ENCODE measurements around the gene PIERCE2. TPM values are rescaled to one million over a fixed set of nuclear protein-coding genes. Genes with fewer than 3 reads are reported as not detected.

PIERCE2 gene, protein sequence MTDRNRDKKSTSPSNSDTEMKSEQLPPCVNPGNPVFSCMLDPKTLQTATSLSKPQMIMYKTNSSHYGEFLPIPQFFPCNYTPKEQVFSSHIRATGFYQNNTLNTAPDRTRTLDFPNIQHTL
- 1 to 10 TPM; 1.8 to 4.6 (median 2.6) TPM for polyA plus RNA-seq (ENCODE audit: low read depth in 6 of 6)

DNA sequence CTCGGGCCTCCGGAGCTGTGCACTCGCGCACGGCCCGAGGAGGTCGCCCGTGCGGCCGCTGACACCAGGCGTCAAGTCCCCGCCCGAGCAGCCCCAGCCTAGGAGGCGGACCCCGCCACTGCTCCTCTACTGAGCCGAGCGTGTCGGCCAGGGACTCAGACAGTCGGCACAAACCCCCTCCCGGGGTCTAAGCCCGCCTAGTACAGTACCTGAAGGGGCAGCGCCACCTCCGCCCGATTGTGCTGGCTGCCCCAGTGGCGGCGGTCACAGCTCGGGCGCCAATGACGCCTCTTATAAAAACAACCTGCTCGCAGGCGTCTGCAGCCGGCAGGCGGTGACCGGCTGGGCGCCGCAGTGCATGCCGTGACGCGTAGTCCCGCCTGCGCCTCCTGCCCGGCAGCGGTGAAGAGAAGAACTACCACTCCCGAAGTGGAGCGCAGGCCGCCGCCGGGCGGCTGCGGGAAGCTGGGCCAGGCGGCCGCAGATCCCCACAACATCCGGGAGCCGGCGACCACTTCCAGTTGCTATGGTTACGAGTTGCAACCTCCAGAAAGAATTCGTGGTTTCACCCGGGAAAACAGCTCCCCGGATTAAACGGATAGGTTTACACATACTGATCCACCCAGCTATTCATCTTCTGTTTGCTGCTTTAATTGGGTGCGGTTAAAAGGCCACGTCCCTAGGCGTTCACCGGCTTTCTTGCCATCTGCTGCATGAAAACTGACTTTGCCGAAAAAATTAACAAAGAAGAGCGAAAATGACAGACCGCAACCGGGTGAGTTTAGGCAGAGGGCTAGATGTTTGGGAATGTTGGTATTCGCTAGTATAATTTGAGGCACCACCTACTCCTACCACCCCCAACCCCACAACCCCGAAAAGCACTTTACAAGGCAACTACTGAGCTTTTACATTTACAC, at the start of gene PIERCE2, which contains the start of gene CCPG1:
TSS of gene PIERCE2 (plus strand) at position 484 of the 917 bp plus-strand sequence. CDS start at position 758, 274 bp downstream.
TSS of gene CCPG1 (minus strand) at position 348 of the 917 bp plus-strand sequence. CDS start 18,935 bp downstream, outside the sequence.
- ATAC-seq (ENCODE audit: low read depth in 2 of 2) = peak; percentile 86
- peak; percentile 90 for DNase-seq
- H3K36me3 Mint-ChIP-seq = no peaks in the 10 kb centered on the region
- peak within 1 kb of the TSS; percentile 90 to 98 (median 94) for H3K4me3 Mint-ChIP-seq
- H3K27ac Mint-ChIP-seq = peak within 1 kb of the TSS; percentile 95 to 98 (median 96)
- peaks cover 17 to 36% (median 29%) of the 10 kb centered on the region in 3 donors for H3K4me1 Mint-ChIP-seq
- no peaks in the 10 kb centered on the region for H3K27me3 Mint-ChIP-seq
- H3K9me3 Mint-ChIP-seq = no peaks in the 10 kb centered on the region

DNA sequence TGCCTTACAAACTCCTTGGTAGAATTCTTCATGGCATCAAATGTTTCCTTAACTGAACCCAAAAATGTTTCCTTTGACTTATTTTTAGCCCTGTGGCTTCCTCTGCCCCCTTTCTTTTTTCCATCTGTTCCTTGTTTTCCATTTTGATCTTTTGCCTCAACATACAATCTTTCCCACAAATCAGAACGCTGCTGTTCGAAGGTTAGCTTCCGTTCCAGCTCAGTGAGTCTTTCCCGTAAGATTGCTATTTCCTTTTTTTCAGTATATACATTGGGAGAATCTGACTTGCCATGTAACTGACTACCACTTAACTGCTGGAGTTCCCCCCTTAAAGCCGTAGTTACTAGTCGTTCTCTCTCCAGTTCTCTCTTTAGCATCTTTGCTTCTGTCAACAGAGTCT, 48.0 kb upstream of the PIERCE2 start:
- DNase-seq (no peak), ATAC-seq (ENCODE audit: low read depth in 2 of 2) (no peak)
- no peaks in the 10 kb centered on the region for H3K27me3 Mint-ChIP-seq
- H3K9me3 Mint-ChIP-seq = no peaks in the 10 kb centered on the region
- peaks cover 10 to 15% of the 10 kb centered on the region in 2 donors for H3K36me3 Mint-ChIP-seq
- H3K27ac Mint-ChIP-seq = peak overlapping the region in 5 of 6 donors; percentile 30 to 95 (median 84)
- H3K4me1 Mint-ChIP-seq = peaks cover 0 to 10% (median 3%) of the 10 kb centered on the region in 3 donors
- no peak overlapping the region for H3K4me3 Mint-ChIP-seq

DNA sequence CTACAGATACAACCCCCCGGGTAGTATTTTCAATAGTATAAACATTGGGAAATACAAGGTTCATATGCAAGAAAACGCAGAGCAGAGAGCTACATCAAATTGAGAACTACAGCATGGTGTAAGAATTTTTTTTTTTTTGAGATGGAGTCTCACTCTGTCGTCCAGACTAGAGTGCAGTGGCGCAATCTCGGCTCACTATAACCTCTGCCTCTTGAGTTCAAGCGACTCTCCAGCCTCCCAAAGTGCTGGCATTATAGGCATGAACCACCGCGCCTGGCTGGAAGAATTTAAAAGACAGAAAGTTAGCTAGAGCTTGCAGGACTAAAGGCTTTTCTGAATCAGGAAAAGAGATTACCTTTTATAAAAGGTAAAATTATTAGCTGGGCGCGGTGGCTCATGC, 47.2 kb upstream of the PIERCE2 start:
- Mint-ChIP-seq H3K27ac (peak overlapping the region in 2 of 6 donors; percentile 30 to 81), H3K27me3 (no peaks in the 10 kb centered on the region), H3K4me3 (no peak overlapping the region), H3K9me3 (no peaks in the 10 kb centered on the region), H3K36me3 (peaks cover 10 to 11% of the 10 kb centered on the region in 2 donors), H3K4me1 (peaks cover 0 to 10% (median 3%) of the 10 kb centered on the region in 3 donors)
- no peak for ATAC-seq (ENCODE audit: low read depth in 2 of 2)
- DNase-seq = no peak

DNA sequence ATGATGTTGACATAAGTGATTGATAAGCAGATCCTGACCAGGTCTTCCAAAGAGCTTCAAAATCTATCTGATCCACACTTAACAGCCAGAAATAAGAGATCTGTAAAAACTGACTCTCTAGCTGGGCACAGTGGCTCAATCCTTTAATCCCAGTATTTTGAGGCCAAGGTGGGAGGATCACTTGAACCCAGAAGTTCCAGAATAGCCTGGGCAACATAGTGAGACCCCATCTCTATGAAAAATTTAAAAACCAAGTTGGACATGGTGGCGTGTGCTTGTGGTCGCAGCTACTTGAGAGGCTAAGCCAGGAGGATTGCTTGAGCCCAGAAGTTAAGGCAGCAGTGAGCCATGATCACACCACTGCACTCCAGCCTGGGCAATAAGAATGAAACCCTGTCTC, 45.7 kb upstream of the PIERCE2 start:
- H3K27me3 Mint-ChIP-seq = no peaks in the 10 kb centered on the region
- DNase-seq (no peak), ATAC-seq (ENCODE audit: low read depth in 2 of 2) (no peak)
- peaks cover 0 to 10% (median 3%) of the 10 kb centered on the region in 3 donors for H3K4me1 Mint-ChIP-seq
- no peaks in the 10 kb centered on the region for H3K9me3 Mint-ChIP-seq
- H3K36me3 Mint-ChIP-seq = peaks cover 3 to 9% of the 10 kb centered on the region in 2 donors
- H3K27ac Mint-ChIP-seq = no peak overlapping the region
- H3K4me3 Mint-ChIP-seq = no peak overlapping the region

DNA sequence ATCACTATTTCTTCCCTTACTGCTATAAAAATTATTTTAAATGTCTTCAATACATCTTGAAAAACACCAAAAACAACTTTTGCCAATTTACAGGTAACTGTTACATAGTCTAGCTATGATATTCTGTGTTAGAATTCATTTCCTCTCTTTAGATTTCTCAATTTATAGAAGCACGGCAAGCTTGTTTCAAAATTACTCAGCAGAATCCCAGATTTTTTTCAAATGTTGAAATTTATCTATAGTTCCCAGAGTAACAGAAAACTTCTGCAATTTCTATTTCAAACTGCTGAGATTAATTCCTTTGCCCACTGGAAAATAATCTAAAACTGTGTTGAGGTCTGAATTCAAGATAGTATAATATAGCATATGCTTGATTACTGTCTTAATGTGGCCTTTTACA, 41.3 kb upstream of the PIERCE2 start:
- H3K27me3 Mint-ChIP-seq = no peaks in the 10 kb centered on the region
- DNase-seq = no peak

DNA sequence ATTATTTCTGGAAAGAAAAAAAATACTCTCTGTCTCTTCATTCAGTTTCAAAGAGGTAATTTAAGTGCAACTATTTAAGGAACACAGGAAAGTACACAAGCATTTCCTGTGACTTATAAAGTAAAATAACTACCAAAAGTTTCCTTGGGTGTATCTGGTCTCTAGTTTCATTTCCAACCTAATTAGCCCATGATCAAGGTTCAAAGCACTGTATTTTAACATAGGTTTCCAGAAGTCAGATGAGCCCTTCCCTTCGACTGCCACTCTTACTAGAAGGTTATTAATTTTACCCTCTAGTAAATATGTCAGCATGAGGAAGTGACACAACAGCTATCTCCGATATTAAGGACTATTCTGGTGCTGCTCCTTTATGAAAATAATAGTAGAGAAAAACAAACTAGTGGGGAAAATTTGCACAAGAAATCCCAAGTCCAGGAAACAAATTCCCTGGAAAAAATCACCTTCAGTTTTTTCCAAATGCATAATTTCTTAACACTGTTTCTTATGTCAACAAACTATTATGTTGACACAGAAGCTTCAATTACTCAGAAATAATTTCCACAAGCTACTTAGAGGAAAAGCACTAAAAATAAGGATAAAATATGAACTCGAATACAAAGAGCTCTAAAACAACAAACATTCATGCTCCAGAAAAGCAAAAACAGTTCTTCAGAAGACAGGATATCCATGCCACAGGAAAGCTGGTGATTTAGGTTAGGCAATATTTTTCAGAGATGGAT, 35.4 kb upstream of the PIERCE2 start:
- peak overlapping the region in 5 of 6 donors; percentile 22 to 94 (median 57) for H3K27ac Mint-ChIP-seq
- no peaks in the 10 kb centered on the region for H3K27me3 Mint-ChIP-seq
- DNase-seq (no peak), ATAC-seq (ENCODE audit: low read depth in 2 of 2) (no peak)
- peak overlapping the region in 1 of 8 donors; percentile 48 for H3K4me3 Mint-ChIP-seq
- H3K4me1 Mint-ChIP-seq = peaks cover 9 to 15% (median 9%) of the 10 kb centered on the region in 3 donors
- no peaks in the 10 kb centered on the region for H3K9me3 Mint-ChIP-seq
- H3K36me3 Mint-ChIP-seq = peaks cover 12 to 38% of the 10 kb centered on the region in 2 donors

More for the DNA sequence above, 41.3 kb upstream of the PIERCE2 start:
- no peaks in the 10 kb centered on the region for H3K4me1 Mint-ChIP-seq
- H3K36me3 Mint-ChIP-seq = peaks cover 11 to 32% of the 10 kb centered on the region in 2 donors
- H3K27ac Mint-ChIP-seq = no peak overlapping the region
- ATAC-seq (ENCODE audit: low read depth in 2 of 2) = no peak
- no peaks in the 10 kb centered on the region for H3K9me3 Mint-ChIP-seq
- no peak overlapping the region for H3K4me3 Mint-ChIP-seq

DNA sequence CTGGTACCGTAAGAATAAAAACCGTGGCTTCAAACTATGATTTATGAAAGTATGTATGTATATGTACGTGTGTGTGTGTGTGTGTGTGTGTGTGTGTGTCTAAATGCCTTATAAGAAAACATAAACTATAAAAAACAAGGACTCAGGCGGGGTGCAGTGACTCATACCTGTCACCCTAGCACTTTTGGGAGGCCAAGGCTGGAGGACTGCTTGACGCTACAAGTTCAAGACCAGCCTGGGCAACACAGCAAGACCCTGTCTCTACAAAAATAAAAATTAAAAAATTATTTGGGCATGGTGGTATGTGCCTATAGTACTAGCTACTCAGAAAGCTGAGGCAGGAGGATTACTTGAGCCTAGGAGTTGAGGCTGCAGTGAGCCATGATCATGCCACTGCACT, 29.2 kb upstream of the PIERCE2 start:
- Mint-ChIP-seq H3K4me1 (no peaks in the 10 kb centered on the region), H3K9me3 (peaks cover 0 to 2% (median 0%) of the 10 kb centered on the region in 7 donors)
- no peak for DNase-seq

DNA sequence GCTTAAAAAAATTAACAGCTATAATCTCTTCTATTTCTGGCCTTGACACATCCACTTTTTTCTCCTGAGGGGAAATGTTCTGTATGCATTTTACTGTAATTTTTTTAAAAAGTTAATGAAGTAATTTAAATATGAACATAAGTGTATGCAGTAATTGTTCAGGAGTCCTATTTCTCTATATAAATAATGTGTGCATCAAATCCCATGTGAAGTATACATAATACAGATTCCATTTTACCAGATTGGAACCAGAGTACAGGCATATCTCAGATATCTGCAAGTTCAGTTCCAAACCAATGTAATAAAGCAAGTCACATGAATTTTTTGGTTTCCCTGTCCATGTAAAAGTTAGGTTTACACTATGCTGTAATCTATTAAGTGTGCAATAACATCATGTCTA, 26.7 kb upstream of the PIERCE2 start:
- no peak overlapping the region for H3K4me3 Mint-ChIP-seq
- DNase-seq = no peak
- H3K36me3 Mint-ChIP-seq = peaks cover 10 to 26% of the 10 kb centered on the region in 2 donors
- peaks cover 0 to 2% (median 0%) of the 10 kb centered on the region in 7 donors for H3K9me3 Mint-ChIP-seq
- H3K27ac Mint-ChIP-seq = no peak overlapping the region
- no peaks in the 10 kb centered on the region for H3K27me3 Mint-ChIP-seq
- no peaks in the 10 kb centered on the region for H3K4me1 Mint-ChIP-seq
- ATAC-seq (ENCODE audit: low read depth in 2 of 2) = no peak

More for the DNA sequence above, 29.2 kb upstream of the PIERCE2 start:
- no peak for ATAC-seq (ENCODE audit: low read depth in 2 of 2)
- no peak overlapping the region for H3K27ac Mint-ChIP-seq
- H3K27me3 Mint-ChIP-seq = no peaks in the 10 kb centered on the region
- no peak overlapping the region for H3K4me3 Mint-ChIP-seq
- peaks cover 14 to 30% of the 10 kb centered on the region in 2 donors for H3K36me3 Mint-ChIP-seq

DNA sequence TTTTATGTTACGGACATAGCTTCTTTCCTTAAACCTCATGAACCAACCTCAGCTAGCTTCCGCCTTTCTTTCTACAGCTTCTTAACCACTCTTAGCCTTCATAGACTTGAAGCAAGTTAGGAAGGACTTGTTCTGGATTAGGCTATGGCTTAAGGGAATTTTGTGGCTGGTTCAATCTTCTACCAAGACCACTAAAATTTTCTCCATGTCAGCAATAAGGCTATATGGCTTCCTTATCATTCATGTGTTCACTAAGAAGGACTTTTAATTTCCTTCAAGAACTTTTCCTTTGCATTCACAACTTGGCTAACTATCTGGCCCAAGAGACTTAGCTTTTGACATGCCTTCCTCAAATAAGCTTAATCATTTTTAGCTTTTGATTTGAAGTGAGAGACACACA, 24.6 kb upstream of the PIERCE2 start:
- no peak overlapping the region for H3K27ac Mint-ChIP-seq
- no peaks in the 10 kb centered on the region for H3K4me1 Mint-ChIP-seq
- H3K9me3 Mint-ChIP-seq = peaks cover 0 to 2% (median 0%) of the 10 kb centered on the region in 7 donors
- ATAC-seq (ENCODE audit: low read depth in 2 of 2) (no peak), DNase-seq (no peak)
- H3K4me3 Mint-ChIP-seq = no peak overlapping the region
- no peaks in the 10 kb centered on the region for H3K27me3 Mint-ChIP-seq
- H3K36me3 Mint-ChIP-seq = peaks cover 8 to 19% of the 10 kb centered on the region in 2 donors

DNA sequence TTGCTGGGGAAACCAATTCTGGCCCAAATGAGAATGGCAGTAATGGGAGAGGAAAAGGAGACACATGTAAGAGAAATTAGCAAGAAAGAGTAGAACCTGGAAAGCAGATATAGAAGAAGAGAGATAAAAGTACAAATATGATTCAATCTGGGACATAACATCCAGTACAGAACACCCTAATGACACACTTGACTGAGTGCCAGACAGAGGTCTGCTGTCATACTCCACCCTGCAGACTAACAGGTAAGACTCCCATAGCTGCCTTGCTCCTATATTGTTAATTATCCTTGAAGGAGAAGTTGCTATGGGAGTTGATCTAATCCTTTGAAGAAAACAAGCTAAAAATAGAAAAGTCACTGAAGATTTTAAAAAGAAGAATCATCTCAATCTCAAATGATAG, 21.3 kb upstream of the PIERCE2 start:
- Mint-ChIP-seq H3K9me3 (peaks cover 0 to 2% (median 0%) of the 10 kb centered on the region in 7 donors), H3K4me1 (peaks cover 0 to 4% (median 0%) of the 10 kb centered on the region in 3 donors), H3K27ac (no peak overlapping the region), H3K27me3 (no peaks in the 10 kb centered on the region), H3K4me3 (no peak overlapping the region), H3K36me3 (peaks cover 8 to 22% of the 10 kb centered on the region in 2 donors)
- ATAC-seq (ENCODE audit: low read depth in 2 of 2) = no peak
- no peak for DNase-seq

DNA sequence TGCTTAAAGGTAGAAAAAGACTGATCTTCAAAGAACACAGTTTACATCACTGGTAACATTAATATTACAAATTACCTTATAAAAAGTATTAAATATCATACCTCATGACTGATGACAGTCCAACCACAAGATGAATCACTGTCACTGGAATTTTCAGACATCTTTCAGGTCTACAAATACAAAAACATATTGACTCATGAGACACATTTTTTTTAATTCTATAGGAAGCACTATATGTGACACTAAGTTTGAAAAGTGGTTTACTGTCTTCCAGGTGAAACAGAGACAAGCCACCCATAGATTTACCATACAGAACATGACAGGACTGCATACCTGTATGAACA, 19.1 kb upstream of the PIERCE2 start:
- Mint-ChIP-seq H3K27ac (peak overlapping the region in 1 of 6 donors; percentile 4), H3K36me3 (peaks cover 0 to 6% of the 10 kb centered on the region in 2 donors)

DNA sequence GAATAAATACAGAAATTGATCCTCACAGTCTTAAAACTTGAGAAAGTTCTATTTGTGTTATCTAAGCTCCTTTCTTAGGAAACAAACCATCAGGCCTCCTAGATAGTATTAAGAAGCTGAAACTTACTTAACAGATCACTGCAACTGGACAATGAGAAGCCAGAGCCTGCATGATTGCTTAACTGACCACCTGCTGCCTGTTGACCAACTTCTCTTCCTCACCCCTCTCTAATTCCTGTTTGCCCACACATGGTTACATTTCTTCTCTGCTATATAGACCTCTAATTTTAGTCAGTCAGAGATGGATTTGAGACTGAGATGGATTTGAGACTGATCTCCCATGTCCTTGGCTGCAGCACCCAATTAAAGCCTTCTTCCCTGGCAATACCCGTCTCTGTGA, 13.6 kb upstream of the PIERCE2 start:
- Mint-ChIP-seq H3K4me3 (peak overlapping the region in 1 of 8 donors; percentile 43), H3K36me3 (peaks cover 17 to 18% of the 10 kb centered on the region in 2 donors), H3K27me3 (no peaks in the 10 kb centered on the region), H3K9me3 (peaks cover 0 to 3% (median 0%) of the 10 kb centered on the region in 7 donors), H3K4me1 (peaks cover 5 to 20% (median 12%) of the 10 kb centered on the region in 3 donors), H3K27ac (peak overlapping the region in 1 of 6 donors; percentile 57)
- DNase-seq = no peak
- ATAC-seq (ENCODE audit: low read depth in 2 of 2) = no peak

More for the DNA sequence above, 19.1 kb upstream of the PIERCE2 start:
- Mint-ChIP-seq H3K27me3 (no peaks in the 10 kb centered on the region), H3K4me1 (peaks cover 0 to 4% (median 2%) of the 10 kb centered on the region in 3 donors), H3K4me3 (no peak overlapping the region), H3K9me3 (no peaks in the 10 kb centered on the region)
- ATAC-seq (ENCODE audit: low read depth in 2 of 2) (no peak), DNase-seq (no peak)

DNA sequence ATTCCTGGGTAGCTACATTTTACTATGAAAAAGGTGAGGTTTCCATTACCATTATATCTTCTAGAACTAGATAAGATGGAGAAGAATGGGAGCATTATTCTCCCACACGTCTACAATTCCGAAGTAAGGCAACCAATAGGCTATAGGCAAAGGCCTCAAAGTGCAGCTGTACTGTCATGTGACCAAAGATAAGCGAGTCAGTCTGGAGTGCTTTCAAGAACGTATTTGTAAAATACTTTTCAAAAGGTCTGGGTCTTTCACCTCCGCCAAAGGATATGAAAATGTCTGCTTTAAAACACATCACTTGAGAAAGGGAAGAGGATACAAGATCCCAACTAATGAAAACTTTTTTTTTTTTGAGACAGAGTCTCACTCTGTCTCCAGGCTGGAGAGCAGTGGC, 10.1 kb upstream of the PIERCE2 start:
- Mint-ChIP-seq H3K36me3 (peaks cover 17% of the 10 kb centered on the region in 2 donors), H3K9me3 (peaks cover 0 to 3% (median 0%) of the 10 kb centered on the region in 7 donors), H3K27ac (no peak overlapping the region), H3K27me3 (no peaks in the 10 kb centered on the region), H3K4me3 (no peak overlapping the region), H3K4me1 (peaks cover 19 to 28% (median 27%) of the 10 kb centered on the region in 3 donors)
- ATAC-seq (ENCODE audit: low read depth in 2 of 2) = no peak
- no peak for DNase-seq

Data from naive B cell (primary cell).